Measurements from ENCODE around the gene PHLDB1.

Gene PHLDB1

DNA sequence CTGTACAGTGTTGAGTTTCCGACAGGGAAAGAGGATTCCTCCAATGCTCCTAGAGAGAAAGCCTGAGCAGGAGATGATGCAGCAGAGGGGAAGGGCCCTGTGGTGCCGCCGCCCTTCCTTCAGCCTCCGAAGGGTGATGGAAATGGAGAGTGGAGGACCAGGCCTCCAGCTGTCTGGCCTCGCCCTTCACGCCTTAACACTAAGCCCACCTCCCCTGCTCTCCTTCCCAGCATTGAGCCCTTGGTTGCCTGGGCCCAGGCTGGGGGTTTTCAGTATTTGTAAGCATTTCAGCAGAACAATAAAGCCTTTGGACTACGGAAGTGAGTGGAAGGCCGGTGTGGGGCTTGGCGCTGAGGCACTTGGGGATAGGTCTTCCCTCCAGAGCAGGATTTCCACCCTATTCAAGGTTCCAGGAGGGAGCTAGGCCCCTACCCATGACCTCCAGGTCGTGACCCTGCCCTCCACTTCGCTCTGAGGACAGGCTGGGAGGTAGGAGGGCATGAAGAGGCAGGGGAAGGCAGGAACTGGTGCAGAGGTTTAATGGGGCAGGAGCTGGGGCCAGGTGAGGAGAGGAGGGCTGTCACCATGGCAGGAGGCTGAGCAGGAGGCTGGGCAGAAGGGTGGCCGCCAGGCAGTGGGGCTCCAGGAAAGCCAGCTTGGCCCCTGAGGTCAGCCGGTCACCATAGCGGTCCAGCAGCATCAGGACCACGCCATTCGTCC lies 50.5 kb downstream of the PHLDB1 start:
- no peak overlapping the region for H3K14ac ChIP-seq (ENCODE audit: low read length)
- H4K12ac ChIP-seq (ENCODE audit: low read depth, low read length), result no peak overlapping the region
- H3K36me3 ChIP-seq (ENCODE audit: control insufficient read depth in 1 of 2, insufficient read depth in 2 of 2, low read length in 2 of 2), result peaks cover 13 to 32% of the 10 kb centered on the region in 2 experiments
- no peak overlapping the region for H2BK12ac ChIP-seq (ENCODE audit: low read length)
- peaks cover 1% of the 10 kb centered on the region for H3K9me3 ChIP-seq (ENCODE audit: insufficient read depth, low read depth, low read length)
- H2BK120ac ChIP-seq (ENCODE audit: insufficient read depth, low read length, poor library complexity), result no peak overlapping the region
- H4K8ac ChIP-seq (ENCODE audit: low read depth, low read length), result no peak overlapping the region
- H3K27ac ChIP-seq (ENCODE audit: low read depth, low read length), result no peak overlapping the region
- no peak overlapping the region for H3K9ac ChIP-seq (ENCODE audit: low read length)
- H3K23ac ChIP-seq (ENCODE audit: low read length), result no peak overlapping the region
- WGBS (ENCODE audit: extremely low coverage, insufficient coverage, insufficient read length), result no CpG with 5 or more reads among the region's 16 CpGs
- no peak for DNase-seq
- H3K27me3 ChIP-seq (ENCODE audit: insufficient read depth, low read length), result no peaks in the 10 kb centered on the region
- H3K4me1 ChIP-seq (ENCODE audit: control insufficient read depth in 1 of 2, insufficient read depth in 2 of 2, low read length in 2 of 2), result peaks cover 16 to 18% of the 10 kb centered on the region in 2 experiments
- H3K79me1 ChIP-seq (ENCODE audit: low read length), result peaks cover 4% of the 10 kb centered on the region
- H3K18ac ChIP-seq (ENCODE audit: low read length), result no peak overlapping the region
- no peak overlapping the region for H2BK5ac ChIP-seq (ENCODE audit: low read depth, low read length, poor library complexity)
- no peak overlapping the region for H3K4me3 ChIP-seq (ENCODE audit: low read depth, low read length)
- H2AFZ ChIP-seq (ENCODE audit: insufficient read depth, low read length, poor library complexity), result no peak overlapping the region
- H3K4me2 ChIP-seq (ENCODE audit: low read length), result no peak overlapping the region
- H3K79me2 ChIP-seq (ENCODE audit: control insufficient read depth, insufficient read depth, low read length, poor library complexity), result no peaks in the 10 kb centered on the region
- H4K91ac ChIP-seq (ENCODE audit: low read depth, low read length), result no peak overlapping the region
- no peak overlapping the region for H2AK5ac ChIP-seq (ENCODE audit: low read length)
- H3K4ac ChIP-seq (ENCODE audit: low read depth, low read length), result no peak overlapping the region

DNA sequence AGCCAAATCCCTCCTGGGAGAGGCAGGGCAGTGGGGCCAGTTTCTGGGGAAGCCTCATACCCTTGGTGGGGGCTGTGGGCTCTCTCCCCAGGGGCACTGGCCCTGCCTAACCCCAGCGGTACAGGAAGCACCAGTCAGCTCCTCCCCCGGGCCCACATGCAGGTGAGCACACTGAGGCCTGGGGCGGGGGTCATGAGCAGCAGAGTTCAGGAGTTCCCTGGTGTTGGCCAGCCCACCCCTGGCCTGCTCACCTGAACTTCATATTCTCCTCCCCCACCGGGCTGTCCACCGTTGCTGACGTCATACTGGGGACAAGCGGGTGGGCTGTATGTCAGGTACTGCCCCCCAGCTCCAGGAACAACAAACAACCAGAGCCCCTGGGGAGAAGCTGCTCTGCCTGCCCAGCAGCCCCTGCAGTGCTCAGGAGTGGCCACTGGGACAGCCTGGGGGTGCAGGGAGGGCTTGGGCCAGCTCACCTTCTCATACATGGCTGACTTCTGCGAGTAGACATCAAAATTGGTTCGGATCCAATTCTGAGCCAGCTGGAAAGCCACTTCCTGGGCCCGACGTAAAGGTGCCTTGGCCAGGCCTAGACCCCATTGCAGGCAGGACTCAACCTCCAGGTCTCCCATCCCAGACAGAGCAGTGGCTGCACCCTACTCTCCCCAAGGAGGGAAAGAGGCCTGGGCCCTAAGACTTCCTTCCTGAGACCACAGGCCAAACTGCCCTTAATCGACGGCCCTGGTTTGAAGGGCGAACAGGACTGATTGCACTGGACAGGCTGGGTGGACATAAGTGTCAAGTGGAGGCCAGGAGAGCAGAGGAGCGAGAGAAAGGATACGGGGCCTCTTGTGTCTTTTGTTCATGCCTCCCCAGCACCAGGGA lies 51.3 kb downstream of the PHLDB1 start:
- peak overlapping the region; percentile 5 for H4K12ac ChIP-seq (ENCODE audit: low read depth, low read length)
- H3K79me2 ChIP-seq (ENCODE audit: control insufficient read depth, insufficient read depth, low read length, poor library complexity), result no peaks in the 10 kb centered on the region
- no peak overlapping the region for H3K23ac ChIP-seq (ENCODE audit: low read length)
- H2AFZ ChIP-seq (ENCODE audit: insufficient read depth, low read length, poor library complexity), result peak overlapping the region; percentile 37
- H3K4me2 ChIP-seq (ENCODE audit: low read length), result no peak overlapping the region
- H3K4me3 ChIP-seq (ENCODE audit: low read depth, low read length), result no peak overlapping the region
- H3K27ac ChIP-seq (ENCODE audit: low read depth, low read length), result peak overlapping the region; percentile 5
- H2AK5ac ChIP-seq (ENCODE audit: low read length), result peak overlapping the region; percentile 2
- H3K4ac ChIP-seq (ENCODE audit: low read depth, low read length), result peak overlapping the region; percentile 10
- H3K14ac ChIP-seq (ENCODE audit: low read length), result no peak overlapping the region
- WGBS (ENCODE audit: extremely low coverage, insufficient coverage, insufficient read length), result no CpG with 5 or more reads among the region's 16 CpGs
- H4K91ac ChIP-seq (ENCODE audit: low read depth, low read length), result peak overlapping the region; percentile 44
- H3K36me3 ChIP-seq (ENCODE audit: control insufficient read depth in 1 of 2, insufficient read depth in 2 of 2, low read length in 2 of 2), result peaks cover 10 to 25% of the 10 kb centered on the region in 2 experiments
- DNase-seq, result no peak
- no peak overlapping the region for H3K9ac ChIP-seq (ENCODE audit: low read length)
- H2BK12ac ChIP-seq (ENCODE audit: low read length), result peak overlapping the region; percentile 17
- H4K8ac ChIP-seq (ENCODE audit: low read depth, low read length), result peak overlapping the region; percentile 56
- peak overlapping the region; percentile 21 for H2BK120ac ChIP-seq (ENCODE audit: insufficient read depth, low read length, poor library complexity)
- peaks cover 6% of the 10 kb centered on the region for H3K79me1 ChIP-seq (ENCODE audit: low read length)
- H2BK5ac ChIP-seq (ENCODE audit: low read depth, low read length, poor library complexity), result no peak overlapping the region
- H3K18ac ChIP-seq (ENCODE audit: low read length), result no peak overlapping the region
- peaks cover 1% of the 10 kb centered on the region for H3K9me3 ChIP-seq (ENCODE audit: insufficient read depth, low read depth, low read length)
- peaks cover 24 to 26% of the 10 kb centered on the region in 2 experiments for H3K4me1 ChIP-seq (ENCODE audit: control insufficient read depth in 1 of 2, insufficient read depth in 2 of 2, low read length in 2 of 2)
- no peaks in the 10 kb centered on the region for H3K27me3 ChIP-seq (ENCODE audit: insufficient read depth, low read length)

DNA sequence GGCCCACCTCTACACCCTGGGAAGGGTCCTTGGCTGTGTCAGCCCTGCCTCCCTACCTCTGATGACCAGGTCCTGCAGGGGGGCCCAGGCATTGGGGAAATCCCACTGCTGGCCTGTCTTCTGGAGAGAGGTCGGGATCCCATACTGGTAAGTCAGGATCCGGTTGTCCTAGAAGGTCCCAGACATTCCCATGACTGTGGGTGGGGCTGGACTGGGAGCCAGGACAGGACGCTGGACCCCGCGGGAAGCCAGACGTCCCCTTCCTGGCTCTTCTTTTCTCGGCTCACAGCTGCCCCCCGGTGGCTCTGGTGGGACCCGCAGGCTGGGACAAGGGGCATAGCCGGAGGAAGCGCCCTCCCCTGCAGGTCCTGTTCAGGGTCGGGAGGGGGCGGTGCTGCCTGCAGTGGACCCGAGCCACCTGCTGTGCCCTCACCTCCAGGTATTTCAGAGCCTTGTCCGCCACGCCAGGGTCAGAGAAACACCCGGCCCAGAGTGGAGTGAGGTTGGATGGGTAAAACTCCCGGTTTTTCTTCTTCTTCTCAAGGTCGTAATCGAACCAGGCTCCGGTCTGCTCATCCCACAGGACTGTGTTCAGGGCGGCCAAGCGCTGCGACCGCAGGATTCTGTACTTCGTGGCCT lies 52.0 kb downstream of the PHLDB1 start:
- H3K4me3 ChIP-seq (ENCODE audit: low read depth, low read length), result no peak overlapping the region
- no peak overlapping the region for H2AK5ac ChIP-seq (ENCODE audit: low read length)
- peak overlapping the region; percentile 10 for H3K4ac ChIP-seq (ENCODE audit: low read depth, low read length)
- H4K91ac ChIP-seq (ENCODE audit: low read depth, low read length), result peak overlapping the region; percentile 44
- no peak overlapping the region for H3K9ac ChIP-seq (ENCODE audit: low read length)
- peaks cover 25 to 26% of the 10 kb centered on the region in 2 experiments for H3K4me1 ChIP-seq (ENCODE audit: control insufficient read depth in 1 of 2, insufficient read depth in 2 of 2, low read length in 2 of 2)
- peak overlapping the region; percentile 5 for H3K27ac ChIP-seq (ENCODE audit: low read depth, low read length)
- H3K14ac ChIP-seq (ENCODE audit: low read length), result no peak overlapping the region
- peaks cover 6% of the 10 kb centered on the region for H3K79me1 ChIP-seq (ENCODE audit: low read length)
- H3K18ac ChIP-seq (ENCODE audit: low read length), result no peak overlapping the region
- peak overlapping the region; percentile 56 for H4K8ac ChIP-seq (ENCODE audit: low read depth, low read length)
- no CpG with 5 or more reads among the region's 26 CpGs for WGBS (ENCODE audit: extremely low coverage, insufficient coverage, insufficient read length)
- no peaks in the 10 kb centered on the region for H3K9me3 ChIP-seq (ENCODE audit: insufficient read depth, low read depth, low read length)
- DNase-seq, result peak; percentile 84 to 88
- H2BK12ac ChIP-seq (ENCODE audit: low read length), result peak overlapping the region; percentile 17
- no peak overlapping the region for H2BK5ac ChIP-seq (ENCODE audit: low read depth, low read length, poor library complexity)
- H4K12ac ChIP-seq (ENCODE audit: low read depth, low read length), result peak overlapping the region; percentile 5
- peaks cover 7 to 21% of the 10 kb centered on the region in 2 experiments for H3K36me3 ChIP-seq (ENCODE audit: control insufficient read depth in 1 of 2, insufficient read depth in 2 of 2, low read length in 2 of 2)
- H3K79me2 ChIP-seq (ENCODE audit: control insufficient read depth, insufficient read depth, low read length, poor library complexity), result no peaks in the 10 kb centered on the region
- peak overlapping the region; percentile 37 for H2AFZ ChIP-seq (ENCODE audit: insufficient read depth, low read length, poor library complexity)
- peak overlapping the region; percentile 3 for H3K4me2 ChIP-seq (ENCODE audit: low read length)
- H3K23ac ChIP-seq (ENCODE audit: low read length), result no peak overlapping the region
- peak overlapping the region; percentile 21 for H2BK120ac ChIP-seq (ENCODE audit: insufficient read depth, low read length, poor library complexity)
- H3K27me3 ChIP-seq (ENCODE audit: insufficient read depth, low read length), result no peaks in the 10 kb centered on the region

DNA sequence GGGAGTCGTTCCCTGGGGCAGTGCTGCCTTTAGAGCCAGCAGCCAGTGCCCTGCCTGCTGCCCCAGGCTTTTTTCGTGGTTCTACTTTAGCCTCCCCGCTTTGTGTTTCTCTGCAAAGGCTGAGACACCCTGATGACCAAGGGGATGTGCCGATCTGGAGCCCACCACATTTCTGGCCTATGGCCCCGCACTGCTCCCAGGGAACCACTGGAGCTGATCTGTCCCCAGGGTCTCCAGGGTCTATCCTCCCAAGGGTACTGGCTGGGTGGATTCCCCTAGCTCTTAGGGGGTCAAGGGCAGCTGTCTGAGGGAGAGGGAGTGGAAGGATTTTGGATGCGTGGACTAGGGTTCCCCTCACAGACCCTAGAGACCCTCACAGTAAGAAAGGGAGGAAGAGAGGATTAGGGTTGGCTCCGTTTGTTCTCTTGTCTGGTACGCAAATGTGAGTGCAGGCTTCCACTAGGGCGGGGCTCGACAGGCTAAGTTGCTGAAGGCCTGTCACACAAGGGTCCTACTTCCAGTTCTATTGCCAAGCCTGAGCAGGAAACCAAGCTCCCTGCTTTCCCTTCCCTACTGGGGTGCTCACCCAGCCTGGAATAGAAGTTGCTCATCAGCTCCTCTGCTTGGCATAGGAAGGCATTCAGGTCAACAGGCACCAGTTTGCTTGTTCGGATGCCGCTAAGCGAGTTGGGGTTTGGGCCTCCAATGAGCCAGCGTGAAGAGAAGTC lies 52.7 kb downstream of the PHLDB1 start:
- Histone ChIP-seq H4K8ac (ENCODE audit: low read depth, low read length) (no peak overlapping the region), H3K4me3 (ENCODE audit: low read depth, low read length) (no peak overlapping the region), H3K4ac (ENCODE audit: low read depth, low read length) (no peak overlapping the region), H3K4me1 (ENCODE audit: control insufficient read depth in 1 of 2, insufficient read depth in 2 of 2, low read length in 2 of 2) (peaks cover 25 to 26% of the 10 kb centered on the region in 2 experiments), H2AK5ac (ENCODE audit: low read length) (no peak overlapping the region), H3K79me1 (ENCODE audit: low read length) (peaks cover 6% of the 10 kb centered on the region), H2AFZ (ENCODE audit: insufficient read depth, low read length, poor library complexity) (no peak overlapping the region), H3K4me2 (ENCODE audit: low read length) (no peak overlapping the region), H3K9ac (ENCODE audit: low read length) (no peak overlapping the region), H4K12ac (ENCODE audit: low read depth, low read length) (no peak overlapping the region), H3K36me3 (ENCODE audit: control insufficient read depth in 1 of 2, insufficient read depth in 2 of 2, low read length in 2 of 2) (peaks cover 7 to 21% of the 10 kb centered on the region in 2 experiments), H3K14ac (ENCODE audit: low read length) (no peak overlapping the region), H2BK5ac (ENCODE audit: low read depth, low read length, poor library complexity) (no peak overlapping the region), H3K9me3 (ENCODE audit: insufficient read depth, low read depth, low read length) (no peaks in the 10 kb centered on the region), H3K27ac (ENCODE audit: low read depth, low read length) (no peak overlapping the region), H2BK120ac (ENCODE audit: insufficient read depth, low read length, poor library complexity) (no peak overlapping the region), H3K23ac (ENCODE audit: low read length) (no peak overlapping the region), H3K27me3 (ENCODE audit: insufficient read depth, low read length) (no peaks in the 10 kb centered on the region), H4K91ac (ENCODE audit: low read depth, low read length) (no peak overlapping the region), H2BK12ac (ENCODE audit: low read length) (no peak overlapping the region), H3K79me2 (ENCODE audit: control insufficient read depth, insufficient read depth, low read length, poor library complexity) (no peaks in the 10 kb centered on the region), H3K18ac (ENCODE audit: low read length) (no peak overlapping the region)
- no CpG with 5 or more reads among the region's 14 CpGs for WGBS (ENCODE audit: extremely low coverage, insufficient coverage, insufficient read length)
- no peak for DNase-seq
